ENCODE measurements around the gene CCDC3. TPM values are rescaled to one million over a fixed set of nuclear protein-coding genes. Genes with fewer than 3 reads are reported as not detected.

Gene CCDC3
- total RNA-seq, 1 donor from 2014 or later, result 51.0 TPM

Other genes with a start within 250 kb of the CCDC3 start
- 75.2 and 77.3 TPM in 2 replicates for gene OPTN, start 98.5 kb upstream of the CCDC3 start, total RNA-seq
- gene MCM10, start 159.8 kb upstream of the CCDC3 start, total RNA-seq, result 0.05 and 0.10 TPM in 2 replicates
- gene UCMA, start 232.7 kb upstream of the CCDC3 start, total RNA-seq, result not detected in 2 replicates